Mammary epithelial cell (primary cell): ENCODE results near the gene TSPAN3.

Experiments
- CTCF ChIP-seq, 2 donors: IDR thresholded peaks in 1 of 2; conservative IDR thresholded peaks in 1 of 2; 2 replicates each; pipeline ENCODE4 v1.5.1; 2011 to 2012; ENCODE audit warnings: inconsistent platforms in 2 of 2, low read length in 2 of 2, mild to moderate bottlenecking in 2 of 2, control low read depth in 1 of 2, low read depth in 1 of 2; ENCODE audit not compliant: insufficient read depth in 1 of 2; ENCODE audit errors: extremely low read depth in 1 of 2
- EZH2 ChIP-seq: IDR thresholded peaks from 2 replicates; pipeline ENCODE4 v1.6.1; 2012; ENCODE audit warnings: low read length, inconsistent platforms, borderline replicate concordance

DNA sequence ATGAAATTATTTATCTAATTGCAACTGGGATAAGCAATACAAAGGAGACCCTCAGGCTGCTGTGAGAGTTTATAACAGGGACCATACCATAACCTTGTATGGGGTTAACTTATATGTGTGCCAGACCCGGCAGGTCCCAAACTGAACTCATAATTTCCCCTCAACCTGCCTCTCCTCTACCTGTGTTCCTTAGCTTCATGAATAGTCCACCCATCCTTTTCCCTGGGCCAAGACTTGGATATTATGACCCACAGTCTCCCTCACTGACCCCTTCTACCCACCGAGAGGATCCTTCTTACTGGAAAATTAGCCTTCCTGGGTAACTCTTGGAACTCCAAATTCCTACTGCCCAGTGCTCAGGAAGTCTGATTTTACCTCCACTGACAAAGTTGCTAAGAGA lies 3.4 kb upstream of the TSPAN3 start:
- TF ChIP-seq CTCF (conservative IDR thresholded peaks at IDR 0.05 in 1 of 2, IDR thresholded peaks at IDR 0.05 in 1 of 2; ENCODE audit: extremely low read depth in 1 of 2, insufficient read depth in 1 of 2, low read depth in 1 of 2, low read length in 2 of 2) (no peak), EZH2 (no peak)
